Esophagus muscularis mucosa (tissue), 3 donors: ENCODE measurements around the gene BCAT1.

Experiments used
- CTCF ChIP-seq, 3 experiments: fragments of 200-600 bp in 2 of 3; fragments of 450-650 bp in 1 of 3; sonication (generic) in 2 of 3; IDR thresholded peaks; one replicate each; pipeline ENCODE4 v1.5.1; 2017 to 2019; ENCODE audit warnings: antibody characterized with exemption in 3 of 3, mild to moderate bottlenecking in 2 of 3, moderate library complexity in 1 of 3
- POLR2A ChIP-seq: fragments of 450-650 bp; IDR thresholded peaks from one replicate; pipeline ENCODE4 v1.6.1; 2017; ENCODE audit warnings: antibody characterized with exemption, moderate library complexity, mild to moderate bottlenecking, low read depth
- POLR2AphosphoS5 ChIP-seq, 2 donors: sonication (generic); formaldehyde crosslinking; IDR thresholded peaks; one replicate each; pipeline ENCODE4 v1.6.1; 2017; ENCODE audit warnings: antibody characterized with exemption in 2 of 2

- TF ChIP-seq CTCF (IDR thresholded peaks at IDR 0.05) (no peak), POLR2AphosphoS5 (IDR thresholded peaks at IDR 0.05) (no peak), POLR2A (no peak)
These were observed 46.2 kb downstream of the BCAT1 start for GRCh38 chr12:24902511-24903328.
